NCI-H2107 treated with DMSO at 0.1 percent for 48 hours (cell line): Measurements from ENCODE around the gene DSCAM.

Source experiments
- DNase-seq: peaks from one replicate; lab custom pipeline; 2025; ENCODE audit not compliant: unreplicated experiment; lab: John Stamatoyannopoulos, UW

Gene DSCAM

DNA sequence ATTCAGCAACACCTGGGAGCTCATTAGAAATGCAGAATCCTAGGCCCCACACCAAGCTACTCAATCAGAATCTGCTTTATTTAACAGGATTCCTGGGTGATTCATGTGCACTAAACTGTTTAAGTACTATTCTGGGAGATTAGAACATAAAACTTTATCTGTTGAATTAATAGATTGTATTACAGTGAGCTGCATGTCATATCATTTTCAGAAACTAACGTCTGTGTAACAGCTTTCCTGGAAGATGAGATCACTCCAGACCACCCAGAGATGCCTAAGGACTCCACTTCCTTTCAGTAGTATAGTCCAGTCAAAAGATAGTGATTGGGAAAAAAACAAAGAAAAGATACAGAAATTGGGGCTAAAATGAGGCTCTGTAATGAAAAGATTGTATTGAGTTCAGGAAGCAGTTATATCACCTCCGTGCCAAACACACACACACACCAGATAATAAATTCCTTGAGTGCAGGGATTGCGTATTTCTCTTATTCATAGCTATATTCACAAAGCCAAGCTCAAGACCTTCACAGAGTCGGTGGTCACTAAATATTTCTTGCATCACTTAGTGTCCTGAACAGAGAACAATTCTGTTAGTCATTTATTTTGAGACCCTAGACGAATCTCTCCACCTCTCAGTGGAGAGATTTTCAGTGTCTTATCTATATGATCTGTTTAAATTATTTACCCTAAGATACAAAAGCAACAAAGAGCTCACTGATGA lies 178.2 kb downstream of the DSCAM start:
- DNase-seq, result no peak

DNA sequence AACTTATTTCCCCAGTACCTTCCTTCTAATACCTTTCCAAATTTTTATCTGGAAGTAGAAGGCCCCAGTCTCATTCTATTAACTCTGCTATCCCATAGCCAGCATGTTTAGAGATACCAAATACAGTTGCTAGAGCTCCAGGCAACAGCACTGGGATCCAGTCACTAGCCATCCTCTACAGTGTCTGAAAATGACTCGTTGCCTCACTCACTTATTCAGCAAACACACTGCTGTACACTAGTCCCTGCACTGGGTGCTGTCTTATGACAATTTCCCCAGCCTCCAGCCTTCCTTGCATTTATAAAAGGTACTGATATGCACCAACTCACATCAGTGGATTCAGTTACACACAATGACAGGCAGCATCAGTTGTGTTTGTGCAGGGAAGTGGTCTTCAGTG lies 179.0 kb downstream of the DSCAM start:
- no peak for DNase-seq

- DNase-seq, result no peak
These were observed 184.1 kb downstream of the DSCAM start for GRCh38 chr21:40662889-40663288.

DNA sequence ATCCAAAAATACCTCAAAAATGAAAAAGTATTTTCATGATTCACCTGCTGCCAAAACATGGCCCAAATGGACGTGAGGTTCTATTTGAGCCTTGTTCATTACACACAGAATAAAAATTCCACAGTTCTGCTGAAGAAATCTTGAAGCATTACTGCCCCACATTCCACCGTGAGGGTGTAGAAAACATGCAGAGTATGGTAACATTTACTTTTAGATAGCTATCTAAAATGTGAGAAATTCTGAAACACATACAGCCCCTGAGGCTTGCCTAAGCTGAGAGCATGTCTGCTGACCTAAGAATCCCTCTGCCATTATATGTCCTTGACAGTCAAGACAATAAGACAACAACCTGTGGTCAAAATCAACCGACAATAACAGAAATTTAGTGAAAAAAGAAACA lies 186.5 kb downstream of the DSCAM start:
- no peak for DNase-seq

DNA sequence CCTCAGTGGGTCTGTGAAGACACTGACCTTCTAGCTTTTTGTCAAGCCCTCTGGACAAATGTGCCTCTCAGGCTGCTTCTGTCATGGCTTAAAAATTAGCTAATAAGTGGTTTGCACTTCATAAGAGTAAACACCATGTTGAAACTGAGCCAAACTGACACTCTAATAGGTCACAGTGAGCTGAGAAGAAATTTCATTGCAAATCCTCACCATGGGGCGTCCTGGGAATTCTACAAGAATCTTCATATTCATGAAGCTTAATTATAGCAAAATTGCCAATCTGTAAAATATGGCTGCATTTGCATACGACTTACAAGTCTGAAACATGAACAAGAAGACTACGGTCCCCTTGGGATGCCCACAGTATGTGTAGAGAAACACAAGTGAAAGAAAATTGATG lies 188.6 kb downstream of the DSCAM start:
- DNase-seq, result no peak

DNA sequence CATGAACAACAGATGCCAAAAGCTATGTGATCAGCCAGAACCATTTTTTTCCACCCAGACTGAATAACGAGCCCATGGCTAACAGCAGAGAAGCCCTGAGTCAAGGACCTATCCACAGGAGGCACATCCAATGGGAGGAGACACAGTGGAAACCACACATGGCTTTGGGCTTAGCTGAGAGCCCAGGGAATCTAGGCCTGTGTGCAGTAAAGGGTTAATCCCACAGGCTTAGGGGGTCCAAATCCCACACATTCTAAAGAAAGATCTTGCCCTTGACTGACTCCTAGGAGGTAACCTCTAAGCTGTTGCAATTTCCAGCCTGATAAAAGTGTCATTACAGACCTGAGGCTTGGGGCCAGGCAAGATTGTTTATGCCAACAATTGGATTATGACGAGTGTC lies 194.5 kb downstream of the DSCAM start:
- DNase-seq, result no peak

- no peak for DNase-seq
These were observed 199.3 kb downstream of the DSCAM start for GRCh38 chr21:40647706-40648105.

DNA sequence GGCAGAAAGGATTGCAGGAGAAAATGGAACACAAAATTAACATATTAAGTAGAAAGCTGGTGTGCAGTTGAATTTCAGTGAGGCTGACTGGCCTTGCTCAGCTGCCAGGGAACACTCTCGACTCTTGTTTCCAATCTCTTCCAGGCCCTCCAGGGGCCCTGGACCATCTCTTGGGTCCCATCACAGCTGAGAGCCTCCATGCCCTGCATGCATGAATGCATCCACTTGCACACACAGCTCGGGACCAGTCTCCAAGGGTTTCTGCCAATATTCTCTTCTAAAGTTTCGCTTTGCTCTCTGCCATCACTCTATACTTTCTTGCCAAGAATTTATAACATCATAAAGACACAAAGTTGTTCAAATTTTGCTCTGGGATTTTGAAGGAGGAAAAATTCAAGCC lies 200.3 kb downstream of the DSCAM start:
- no peak for DNase-seq

- DNase-seq, result no peak
These were observed 205.9 kb downstream of the DSCAM start for GRCh38 chr21:40641042-40641441.

- peak; percentile 64 for DNase-seq
These were observed 206.6 kb downstream of the DSCAM start for GRCh38 chr21:40640266-40640789.

- peak; percentile 55 for DNase-seq
These were observed 207.3 kb downstream of the DSCAM start for GRCh38 chr21:40639616-40640194.

DNA sequence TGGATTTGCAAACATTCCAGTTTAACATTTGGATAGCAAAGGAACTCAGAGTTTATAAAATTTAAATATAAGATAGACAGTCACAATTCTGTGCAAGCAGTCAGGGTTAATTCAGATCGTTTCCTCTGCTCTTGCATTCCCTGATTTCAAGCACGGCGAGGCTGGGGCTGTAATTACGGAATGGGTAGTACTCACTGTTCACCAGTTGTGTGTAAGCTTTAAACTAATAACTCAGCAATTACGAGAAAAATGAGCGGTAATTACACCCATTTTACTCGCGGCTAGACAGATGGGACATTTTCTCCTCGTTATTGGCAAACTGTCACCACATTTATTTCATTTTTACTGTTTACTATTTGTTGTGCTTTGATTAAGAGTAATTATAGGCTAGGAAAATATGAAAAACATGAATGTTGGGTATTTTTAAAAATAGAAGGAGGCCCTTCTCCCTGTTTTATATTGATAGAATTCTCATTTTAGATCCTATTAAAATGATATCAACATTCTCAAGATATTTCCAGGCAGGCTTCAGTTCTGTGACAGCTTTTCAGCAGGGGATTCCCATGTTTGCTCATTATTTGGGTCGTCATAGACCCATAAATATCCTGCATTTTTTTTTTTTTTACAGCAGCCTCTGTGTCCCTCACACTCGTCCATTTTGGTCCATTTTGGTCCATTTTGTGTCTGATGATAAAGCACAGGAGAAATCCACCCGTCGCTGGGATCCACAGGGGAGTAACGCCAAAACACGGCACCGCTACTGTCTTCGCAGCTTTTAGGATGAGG lies 208.3 kb downstream of the DSCAM start:
- peak; percentile 34 for DNase-seq

GRCh38 chr21:40636026-40636425 lies 210.9 kb downstream of the DSCAM start:
- no peak for DNase-seq

GRCh38 chr21:40635391-40635790 lies 211.6 kb downstream of the DSCAM start:
- no peak for DNase-seq

GRCh38 chr21:40634141-40634540 lies 212.8 kb downstream of the DSCAM start:
- no peak for DNase-seq

- DNase-seq, result no peak
These were observed 213.9 kb downstream of the DSCAM start for GRCh38 chr21:40633048-40633447.

DNA sequence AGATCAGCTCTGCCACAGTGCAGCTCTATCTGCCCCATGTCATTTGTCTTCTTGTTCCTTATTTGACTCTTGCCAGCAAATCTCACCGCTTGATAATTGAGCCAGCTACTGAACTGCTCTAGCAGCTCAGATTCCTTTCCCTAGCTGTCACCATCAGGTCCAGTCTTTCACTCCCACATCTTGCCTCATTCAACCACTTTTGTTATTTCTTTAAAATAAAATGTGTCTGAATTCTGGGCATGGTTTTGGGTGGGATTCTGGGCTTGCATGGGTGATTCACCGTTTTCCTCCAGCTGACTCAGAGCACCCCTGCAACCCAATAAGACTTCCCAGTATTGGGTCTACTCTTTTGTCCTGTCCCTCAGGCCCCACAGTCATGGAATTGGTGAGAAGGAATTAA lies 215.7 kb downstream of the DSCAM start:
- no peak for DNase-seq

- DNase-seq, result no peak
These were observed 221.0 kb downstream of the DSCAM start for GRCh38 chr21:40625991-40626390.

GRCh38 chr21:40623528-40623927 lies 223.4 kb downstream of the DSCAM start:
- peak; percentile 68 for DNase-seq

- no peak for DNase-seq
These were observed 224.4 kb downstream of the DSCAM start for GRCh38 chr21:40622531-40622930.

DNA sequence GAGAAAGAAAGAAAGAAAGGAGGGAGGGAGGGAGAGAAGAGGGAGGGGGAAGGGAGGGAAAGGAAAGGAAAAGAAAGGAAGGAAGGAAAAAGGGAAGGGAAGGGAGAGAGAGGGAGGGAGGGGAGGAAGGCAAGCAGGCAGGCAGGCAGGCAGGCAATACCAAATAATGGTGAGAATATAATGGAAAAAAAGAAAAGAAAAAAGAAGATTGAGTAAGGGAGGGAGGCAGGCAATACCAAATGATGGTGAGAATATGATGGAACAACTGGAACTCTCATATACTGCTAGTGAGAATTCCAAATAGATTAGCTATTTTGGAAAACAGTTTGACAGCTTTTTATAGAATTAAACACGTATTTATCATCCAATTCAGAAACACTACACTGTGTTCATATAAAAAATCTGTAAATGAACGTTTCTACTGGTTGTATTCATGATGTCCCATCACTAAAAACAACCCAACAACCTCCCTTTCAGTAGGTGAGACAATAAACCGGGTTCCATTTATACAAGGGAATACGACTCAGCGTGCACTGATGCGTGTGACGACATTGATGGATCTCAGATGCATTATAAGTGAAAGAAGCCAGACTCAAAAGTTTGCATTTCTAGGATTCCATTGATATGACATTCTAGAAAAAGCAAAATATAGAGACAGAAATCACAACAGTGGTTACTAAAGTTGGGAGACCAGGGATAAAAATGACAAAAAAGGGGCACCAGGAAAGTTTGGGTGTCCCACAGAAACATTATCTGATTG lies 226.4 kb downstream of the DSCAM start:
- no peak for DNase-seq
